Breast epithelium (tissue), 4 donors: ENCODE measurements around the gene H2BK1. TPM values are rescaled to one million over a fixed set of nuclear protein-coding genes. Genes with fewer than 3 reads are reported as not detected.
A peak's percentile ranks its signal among the peaks of the same experiment; 100 is the strongest.

Experiments used
- DNase-seq, 2 donors: peaks; one replicate each; pipeline ENCODE4 v3.0.0-alpha.2; 2019; ENCODE audit warnings: low spot score in 2 of 2
- H3K27ac ChIP-seq, 2 donors: fragments of 200-600 bp; sonication (generic) in 1 of 2; one replicate each; pipeline ENCODE4 v1.5.1; 2016 to 2019; ENCODE audit warnings: mild to moderate bottlenecking in 1 of 2
- H3K27me3 ChIP-seq, 2 donors: fragments of 200-600 bp; sonication (generic) in 1 of 2; one replicate each; pipeline versions ENCODE4 v1.5.1 to v1.6.0; 2017 to 2019; ENCODE audit warnings: control low read depth in 1 of 2, mild to moderate bottlenecking in 1 of 2
- H3K36me3 ChIP-seq: fragments of 200-600 bp; one replicate; pipeline ENCODE4 v1.5.1; 2019
- H3K4me1 ChIP-seq, 2 donors: fragments of 200-600 bp; sonication (generic); one replicate each; pipeline ENCODE4 v1.5.1; 2016 to 2019; ENCODE audit warnings: control low read depth in 1 of 2
- H3K4me3 ChIP-seq, 3 donors: fragments of 200-600 bp; sonication (generic); 1 replicate in 2 of 3; 2 replicates in 1 of 3; pipeline ENCODE4 v1.5.1; 2016 to 2019; ENCODE audit warnings: mild to moderate bottlenecking in 3 of 3, moderate library complexity in 2 of 3
- H3K9me3 ChIP-seq, 2 donors: fragments of 200-600 bp; sonication (generic) in 1 of 2; one replicate each; pipeline ENCODE4 v1.5.1; 2016 to 2019; ENCODE audit warnings: control low read depth in 1 of 2
- CTCF ChIP-seq, 3 donors: fragments of 450-650 bp; IDR thresholded peaks; one replicate each; pipeline ENCODE4 v1.5.1; 2016 to 2017; ENCODE audit warnings: antibody characterized with exemption in 3 of 3, mild to moderate bottlenecking in 3 of 3, moderate library complexity in 3 of 3
- POLR2A ChIP-seq: fragments of 450-650 bp; IDR thresholded peaks from one replicate; pipeline ENCODE4 v1.6.1; 2016; ENCODE audit warnings: antibody characterized with exemption, mild to moderate bottlenecking, moderate library complexity
- POLR2AphosphoS5 ChIP-seq, 3 donors: sonication (generic); formaldehyde crosslinking; IDR thresholded peaks; one replicate each; pipeline ENCODE4 v1.6.1; 2017; ENCODE audit warnings: antibody characterized with exemption in 3 of 3
- intact Hi-C: fragments of 100-400 bp; cut with DNase I; formaldehyde crosslinking; loops from one replicate; pipeline ENCODE4 v1.15.1; 2023; ENCODE audit warnings: low total_unique reads
- total RNA-seq, 3 donors: library from RNA; depleted of rRNA; stranded (reverse); fragments of >200 nt; gene quantifications; one replicate each; pipeline ENCODE4 v1.1.0, GENCODE V29; 2016

Gene H2BK1
- total RNA-seq, 3 donors from 2014 or later: not detected

- Histone ChIP-seq H3K9me3 (no peaks in the 10 kb centered on the region), H3K27me3 (no peaks in the 10 kb centered on the region), H3K4me3 (no peak overlapping the region), H3K36me3 (no peaks in the 10 kb centered on the region), H3K4me1 (peaks cover 8 to 11% of the 10 kb centered on the region in 2 donors), H3K27ac (peak overlapping the region; percentile 28 to 67)
- TF ChIP-seq POLR2A: no peak
- no peak for TF ChIP-seq CTCF (IDR thresholded peaks at IDR 0.05)
- no peak for TF ChIP-seq POLR2AphosphoS5 (IDR thresholded peaks at IDR 0.05)
- intact Hi-C loops: no loop called here
- no peak for DNase-seq
Measured at GRCh38 chr7:151236406-151236805, 26.1 kb upstream of the H2BK1 start.

GRCh38 chr7:151235091-151235787 is 25.0 kb upstream of the H2BK1 start:
- TF ChIP-seq POLR2AphosphoS5 (IDR thresholded peaks at IDR 0.05) (no peak), CTCF (IDR thresholded peaks at IDR 0.05) (no peak), POLR2A (no peak)
- Histone ChIP-seq H3K27me3 (no peaks in the 10 kb centered on the region), H3K36me3 (no peaks in the 10 kb centered on the region), H3K4me3 (no peak overlapping the region), H3K9me3 (no peaks in the 10 kb centered on the region), H3K4me1 (peaks cover 9 to 11% of the 10 kb centered on the region in 2 donors), H3K27ac (peak overlapping the region in 1 of 2 donors; percentile 28)
- intact Hi-C loops: no loop called here
- no peak for DNase-seq

GRCh38 chr7:151233804-151234203 is 23.5 kb upstream of the H2BK1 start:
- peak overlapping the region in 1 of 2 donors; percentile 86 for H3K27ac ChIP-seq
- no peak for DNase-seq
- no peak for TF ChIP-seq POLR2AphosphoS5 (IDR thresholded peaks at IDR 0.05)
- no peak for TF ChIP-seq POLR2A
- TF ChIP-seq CTCF (IDR thresholded peaks at IDR 0.05): no peak
- no peaks in the 10 kb centered on the region for H3K9me3 ChIP-seq
- no peaks in the 10 kb centered on the region for H3K36me3 ChIP-seq
- H3K4me3 ChIP-seq: peak overlapping the region in 2 of 3 donors; percentile 91 to 97
- intact Hi-C loops: no loop called here
- H3K27me3 ChIP-seq: no peaks in the 10 kb centered on the region
- peaks cover 9 to 11% of the 10 kb centered on the region in 2 donors for H3K4me1 ChIP-seq

- Histone ChIP-seq H3K4me3 (peak overlapping the region; percentile 91 to 99 (median 97)), H3K27me3 (no peaks in the 10 kb centered on the region), H3K36me3 (no peaks in the 10 kb centered on the region), H3K9me3 (no peaks in the 10 kb centered on the region), H3K4me1 (peaks cover 9 to 11% of the 10 kb centered on the region in 2 donors), H3K27ac (peak overlapping the region; percentile 86 to 87)
- TF ChIP-seq POLR2AphosphoS5 (IDR thresholded peaks at IDR 0.05) (no peak), CTCF (IDR thresholded peaks at IDR 0.05) (no peak)
- no peak for DNase-seq
- intact Hi-C loops: no loop called here
Measured at GRCh38 chr7:151232917-151233701, 22.8 kb upstream of the H2BK1 start.
